Esophagus squamous epithelium (tissue), 4 donors: ENCODE measurements around the gene TMEM100.

Experiments used
- CTCF ChIP-seq, 6 experiments: fragments of 450-650 bp in 4 of 6; fragments of 200-600 bp in 2 of 6; sonication (generic) in 2 of 6; IDR thresholded peaks; one replicate each; pipeline ENCODE4 v1.5.1; 2016 to 2019; ENCODE audit warnings: antibody characterized with exemption in 6 of 6, mild to moderate bottlenecking in 4 of 6, moderate library complexity in 4 of 6
- POLR2A ChIP-seq, 4 donors: fragments of 450-650 bp; IDR thresholded peaks; one replicate each; pipeline ENCODE4 v1.6.1; 2017; ENCODE audit warnings: antibody characterized with exemption in 4 of 4, mild to moderate bottlenecking in 4 of 4, moderate library complexity in 3 of 4

DNA sequence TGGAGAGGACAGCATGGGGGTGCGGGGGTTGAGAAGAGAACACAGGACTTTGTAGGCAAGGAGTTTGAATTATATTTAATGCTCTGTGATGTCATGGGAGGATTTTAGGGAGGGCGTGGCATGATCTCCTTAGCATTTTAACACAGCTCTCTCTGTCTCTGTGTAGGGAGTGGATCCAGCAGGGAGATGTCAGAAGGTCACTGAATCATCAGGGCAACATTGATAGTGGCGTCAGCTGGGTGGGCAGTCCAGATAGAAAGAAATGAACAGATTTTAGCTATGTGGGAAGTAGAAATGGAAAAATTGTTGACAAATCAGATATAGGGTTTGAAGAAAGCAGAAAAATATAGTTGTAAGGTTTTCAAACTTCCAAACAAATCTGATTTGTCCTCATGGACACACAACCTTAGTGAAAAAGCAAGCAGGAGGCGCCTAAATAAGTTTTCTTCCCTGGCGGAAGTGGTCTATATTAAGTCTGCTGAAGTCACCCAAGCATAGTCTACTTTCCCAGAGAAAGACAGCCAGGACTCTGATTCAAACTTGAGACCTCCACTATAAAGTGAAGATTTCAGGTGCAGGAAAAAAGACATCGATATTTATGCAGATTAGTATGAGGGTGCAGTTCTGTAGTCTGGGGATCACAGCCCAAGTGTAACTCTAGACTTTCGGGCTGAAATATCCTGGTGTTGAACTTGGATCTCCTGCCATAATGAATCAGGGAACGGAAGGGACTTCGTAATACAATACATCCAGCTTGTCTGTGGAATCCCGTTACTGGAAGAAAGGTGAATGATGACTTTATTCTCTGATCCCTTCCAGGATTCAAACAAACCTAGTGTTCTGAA, 18.1 kb upstream of the TMEM100 start:
- TF ChIP-seq CTCF (IDR thresholded peaks at IDR 0.05) (no peak), POLR2A (IDR thresholded peaks at IDR 0.05) (no peak)
